VCaP (cell line): ENCODE results near the gene CAMTA2.

Experiments
- H3K27ac ChIP-seq: fragments of 450-650 bp; 2 replicates; pipeline ENCODE4 v1.5.1; 2017
- TF ChIP-seq, protein P1 (sequence below): fragments of 450-650 bp; conservative IDR thresholded peaks from 2 replicates; pipeline ENCODE4 v1.5.1; 2017; ENCODE audit warnings: mild to moderate bottlenecking, moderate library complexity

CAMTA2 gene

DNA sequence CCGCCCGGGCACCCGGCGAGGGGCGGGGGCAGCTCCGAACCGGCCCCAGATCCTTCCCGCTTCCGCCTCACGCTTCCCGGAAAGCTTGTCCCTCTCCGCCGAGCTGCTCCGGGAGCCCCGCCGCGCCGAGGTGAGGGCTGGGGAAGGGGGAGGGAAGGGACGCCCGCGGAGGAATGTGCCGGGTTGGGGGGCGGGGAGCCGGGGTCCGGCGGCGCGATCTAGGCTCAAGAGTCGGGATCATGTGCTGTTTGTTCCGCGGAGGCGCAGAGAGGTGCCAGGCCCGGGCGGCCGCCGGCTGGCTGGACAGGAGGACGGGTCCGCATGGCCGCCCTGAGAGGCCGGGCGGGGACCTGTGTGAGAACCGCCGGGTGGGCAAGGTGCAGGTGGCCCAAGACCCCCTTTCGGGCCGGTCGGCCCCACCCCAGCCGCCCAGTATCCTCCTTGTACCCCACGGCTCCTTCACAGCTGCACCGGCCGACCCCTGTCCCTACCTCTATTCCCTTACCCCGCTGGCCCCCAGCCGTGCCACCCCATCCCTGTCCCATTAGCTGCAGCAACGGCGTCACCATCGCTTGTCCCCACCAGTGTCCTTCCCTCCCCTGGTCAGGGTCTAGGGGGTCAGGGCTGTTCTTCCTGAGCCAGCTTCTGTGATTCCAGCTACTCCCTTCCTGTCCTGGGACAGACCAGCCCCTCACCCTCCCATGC lies 10.7 kb upstream of the CAMTA2 start:
- TF ChIP-seq, protein P1, sequence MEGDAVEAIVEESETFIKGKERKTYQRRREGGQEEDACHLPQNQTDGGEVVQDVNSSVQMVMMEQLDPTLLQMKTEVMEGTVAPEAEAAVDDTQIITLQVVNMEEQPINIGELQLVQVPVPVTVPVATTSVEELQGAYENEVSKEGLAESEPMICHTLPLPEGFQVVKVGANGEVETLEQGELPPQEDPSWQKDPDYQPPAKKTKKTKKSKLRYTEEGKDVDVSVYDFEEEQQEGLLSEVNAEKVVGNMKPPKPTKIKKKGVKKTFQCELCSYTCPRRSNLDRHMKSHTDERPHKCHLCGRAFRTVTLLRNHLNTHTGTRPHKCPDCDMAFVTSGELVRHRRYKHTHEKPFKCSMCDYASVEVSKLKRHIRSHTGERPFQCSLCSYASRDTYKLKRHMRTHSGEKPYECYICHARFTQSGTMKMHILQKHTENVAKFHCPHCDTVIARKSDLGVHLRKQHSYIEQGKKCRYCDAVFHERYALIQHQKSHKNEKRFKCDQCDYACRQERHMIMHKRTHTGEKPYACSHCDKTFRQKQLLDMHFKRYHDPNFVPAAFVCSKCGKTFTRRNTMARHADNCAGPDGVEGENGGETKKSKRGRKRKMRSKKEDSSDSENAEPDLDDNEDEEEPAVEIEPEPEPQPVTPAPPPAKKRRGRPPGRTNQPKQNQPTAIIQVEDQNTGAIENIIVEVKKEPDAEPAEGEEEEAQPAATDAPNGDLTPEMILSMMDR: no peak
- H3K27ac ChIP-seq: peak overlapping the region; percentile 68

DNA sequence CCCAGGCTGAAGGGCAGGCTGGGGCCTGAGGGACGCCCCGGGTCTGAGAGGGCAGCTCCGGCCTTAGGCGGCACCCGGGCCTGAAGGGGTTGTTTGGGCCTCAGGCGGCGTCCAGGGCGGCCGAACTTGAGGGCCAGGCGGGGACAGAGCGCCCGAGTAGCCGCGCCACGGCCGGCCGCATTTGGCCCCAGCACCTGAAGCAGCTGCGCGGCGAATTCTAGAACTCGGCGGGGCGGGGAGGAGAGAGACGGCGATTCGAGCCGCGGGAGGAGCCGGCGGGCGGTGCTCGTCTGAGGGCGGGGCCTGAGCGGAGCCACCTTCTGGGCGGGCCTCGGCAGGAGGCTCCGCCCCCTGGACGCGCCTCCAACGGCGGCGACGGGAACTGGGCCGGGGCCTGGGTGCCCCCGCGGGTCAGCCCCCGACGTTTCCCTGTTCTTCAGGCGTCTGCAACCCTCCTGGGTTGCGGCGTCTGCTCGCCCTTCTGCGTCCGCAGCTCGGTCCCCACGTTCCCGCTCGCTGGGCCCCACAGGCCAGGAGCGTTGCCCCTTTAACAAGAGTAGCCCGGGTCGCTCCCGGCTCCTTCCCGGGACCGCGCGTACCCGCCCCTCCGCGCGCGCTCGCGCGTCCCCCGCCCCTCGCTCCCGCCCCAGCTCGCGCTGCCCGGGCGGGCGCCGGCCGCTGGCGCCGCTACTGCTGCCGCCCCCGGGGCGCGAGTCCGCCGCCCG lies 10.0 kb upstream of the CAMTA2 start, which contains the start of the genes INCA1 and KIF1C:
Gene INCA1 (minus strand): TSS at position 221 of the 725 bp plus-strand sequence. CDS start 3,085 bp downstream, outside the sequence.
Gene KIF1C (plus strand): TSS at position 649 of the 725 bp plus-strand sequence. CDS start 2,297 bp downstream, outside the sequence.
- peak within 1 kb of the TSS; percentile 68 for H3K27ac ChIP-seq
- TF ChIP-seq, protein P1: no peak

- TF ChIP-seq, protein P1: no peak
- no peak overlapping the region for H3K27ac ChIP-seq
These were observed 6.7 kb upstream of the CAMTA2 start for GRCh38 chr17:4994081-4994595.

DNA sequence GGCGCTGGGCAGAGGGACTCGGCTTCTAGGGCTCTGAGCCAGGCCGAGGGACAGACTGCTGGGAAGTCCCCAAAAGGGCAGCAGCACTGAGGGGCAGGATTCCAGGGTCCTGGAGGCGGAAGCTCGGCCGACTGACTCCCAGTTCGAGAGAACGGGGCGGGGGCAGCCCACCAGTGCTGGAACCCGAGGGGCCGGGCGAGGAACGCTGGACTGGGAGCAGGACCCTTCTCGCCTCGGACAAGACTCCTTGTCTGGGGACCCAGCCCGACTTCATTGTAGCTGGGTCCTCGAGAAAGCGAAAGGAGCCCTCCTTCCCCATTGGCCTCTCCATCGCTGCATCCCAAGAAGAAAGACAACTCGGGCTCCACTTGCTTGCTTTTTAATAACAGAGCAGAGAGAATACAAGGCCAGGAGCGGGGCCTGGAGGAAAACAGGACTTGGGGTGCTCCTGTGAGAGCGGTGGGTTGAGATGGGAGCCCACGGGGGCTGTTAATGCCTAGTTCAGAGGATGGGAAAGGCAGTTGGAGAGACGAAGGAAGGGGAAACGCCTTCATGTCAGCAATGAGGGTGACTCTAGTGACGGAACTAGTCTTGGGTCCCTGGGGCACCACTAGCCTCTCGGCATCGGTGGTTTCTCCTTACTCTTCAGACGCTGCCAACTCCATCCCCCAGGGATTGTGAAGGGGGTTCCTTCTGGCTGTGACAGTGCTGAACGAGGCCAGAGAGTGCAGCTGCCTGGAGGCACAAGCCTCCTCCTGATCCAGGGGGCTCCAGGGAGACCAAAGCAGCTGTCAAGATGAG lies 492 bp upstream of the CAMTA2 start:
- TF ChIP-seq, protein P1: no peak
- peak overlapping the region; percentile 91 for H3K27ac ChIP-seq

GRCh38 chr17:4986403-4986802 lies 1.1 kb downstream of the CAMTA2 start:
- peak overlapping the region; percentile 91 for H3K27ac ChIP-seq

DNA sequence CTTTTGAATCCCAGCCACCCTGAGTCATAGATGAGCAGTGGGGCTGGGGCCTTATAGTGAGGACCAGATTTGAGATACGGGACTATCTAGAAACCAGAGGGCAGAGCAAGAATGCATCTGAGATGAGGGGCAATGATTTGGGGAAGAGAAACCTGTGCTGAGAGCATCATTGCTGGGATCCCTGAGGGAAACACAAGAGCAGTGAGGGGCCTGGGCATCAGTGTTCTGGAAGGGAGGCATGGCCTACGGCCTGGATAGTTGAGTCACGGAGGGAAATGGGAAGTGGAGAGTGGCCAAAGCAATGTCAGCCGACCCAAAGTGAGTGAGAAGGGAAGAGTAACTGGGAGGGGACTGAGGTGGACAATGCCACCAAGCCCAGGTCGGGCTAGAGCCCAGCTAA lies 5.2 kb downstream of the CAMTA2 start:
- TF ChIP-seq, protein P1: no peak
- no peak overlapping the region for H3K27ac ChIP-seq

More at GRCh38 chr17:4986403-4986802, 1.1 kb downstream of the CAMTA2 start:
- TF ChIP-seq, protein P1: no peak
